Measurements from ENCODE around the gene SLC35F6.

DNA sequence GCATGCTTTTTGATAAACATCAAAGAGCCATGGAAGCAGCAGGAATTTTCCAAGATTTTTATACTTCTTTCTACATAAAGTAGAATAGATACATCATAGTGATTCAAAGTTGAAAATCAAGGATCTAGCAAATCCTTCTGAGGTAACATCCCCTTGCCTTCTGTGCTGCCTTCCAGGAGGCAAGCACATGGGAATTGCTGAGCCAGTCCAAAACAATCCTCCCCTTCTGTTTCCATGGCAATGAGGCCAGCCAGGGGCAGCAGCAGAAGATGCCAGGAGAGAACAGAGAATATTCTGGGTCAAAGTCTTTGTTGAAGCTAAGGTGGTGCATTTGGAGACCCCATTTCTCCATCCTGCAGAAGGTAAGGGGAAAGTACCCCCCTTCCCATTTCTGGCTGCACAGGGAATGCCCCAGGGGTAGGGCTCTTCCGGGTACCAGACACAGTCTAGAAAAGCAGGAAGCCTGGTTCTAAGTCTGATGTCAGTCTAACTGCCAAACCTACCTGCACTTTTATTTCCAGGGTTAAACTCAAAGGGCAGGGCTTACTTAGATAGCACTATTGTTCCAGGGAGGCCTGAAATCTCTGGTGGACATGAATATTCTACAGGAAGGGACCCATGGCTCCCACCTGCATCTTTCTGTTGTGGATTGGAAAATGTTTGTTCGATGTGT, 43.8 kb downstream of the SLC35F6 start:
- TF ChIP-seq ARID4B (CRISPR knock-in tag; IDR thresholded peaks at IDR 0.05) (no peak), ATF6 (CRISPR knock-in tag; IDR thresholded peaks at IDR 0.05) (no peak)

All from K562 (cell line).